ENCODE measurements around the gene GPNMB.

DNA sequence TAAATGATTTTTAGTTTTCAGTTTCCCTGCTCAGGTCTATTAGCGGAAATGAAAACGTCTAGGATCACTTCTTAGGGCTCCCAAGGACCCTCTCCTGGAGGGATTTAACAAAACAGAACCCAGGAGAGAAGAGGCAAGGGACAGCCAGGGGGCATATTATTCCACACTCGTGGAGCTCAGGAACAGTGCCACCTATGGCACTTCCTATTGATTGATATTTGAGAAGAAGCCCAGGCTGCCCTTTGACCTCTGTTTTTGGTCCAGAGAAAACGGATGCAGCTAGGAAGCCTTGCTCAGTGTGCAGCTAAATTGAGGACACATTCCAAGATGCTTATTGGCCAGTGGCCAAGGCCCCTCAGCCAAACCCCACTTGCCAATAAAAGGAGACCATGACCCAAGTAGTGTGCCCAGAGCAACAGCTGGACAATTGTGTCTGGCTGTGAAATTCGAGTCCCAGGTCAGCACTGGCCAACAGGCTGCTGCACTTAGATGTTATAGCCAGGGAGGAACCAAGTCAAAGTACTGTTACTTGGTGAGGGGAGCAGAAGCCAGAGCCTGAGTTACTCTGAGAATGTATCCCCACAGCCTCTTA is 24.0 kb upstream of the GPNMB start:
- no peak for TF ChIP-seq STAT1 (conservative IDR thresholded peaks at IDR 0.05)
- TF ChIP-seq EP300 (IDR thresholded peaks at IDR 0.05; ENCODE audit: borderline replicate concordance in 1 of 2, control insufficient read depth in 1 of 2, low read depth in 2 of 2, low read length in 2 of 2) = no peak
- TF ChIP-seq, protein P1, sequence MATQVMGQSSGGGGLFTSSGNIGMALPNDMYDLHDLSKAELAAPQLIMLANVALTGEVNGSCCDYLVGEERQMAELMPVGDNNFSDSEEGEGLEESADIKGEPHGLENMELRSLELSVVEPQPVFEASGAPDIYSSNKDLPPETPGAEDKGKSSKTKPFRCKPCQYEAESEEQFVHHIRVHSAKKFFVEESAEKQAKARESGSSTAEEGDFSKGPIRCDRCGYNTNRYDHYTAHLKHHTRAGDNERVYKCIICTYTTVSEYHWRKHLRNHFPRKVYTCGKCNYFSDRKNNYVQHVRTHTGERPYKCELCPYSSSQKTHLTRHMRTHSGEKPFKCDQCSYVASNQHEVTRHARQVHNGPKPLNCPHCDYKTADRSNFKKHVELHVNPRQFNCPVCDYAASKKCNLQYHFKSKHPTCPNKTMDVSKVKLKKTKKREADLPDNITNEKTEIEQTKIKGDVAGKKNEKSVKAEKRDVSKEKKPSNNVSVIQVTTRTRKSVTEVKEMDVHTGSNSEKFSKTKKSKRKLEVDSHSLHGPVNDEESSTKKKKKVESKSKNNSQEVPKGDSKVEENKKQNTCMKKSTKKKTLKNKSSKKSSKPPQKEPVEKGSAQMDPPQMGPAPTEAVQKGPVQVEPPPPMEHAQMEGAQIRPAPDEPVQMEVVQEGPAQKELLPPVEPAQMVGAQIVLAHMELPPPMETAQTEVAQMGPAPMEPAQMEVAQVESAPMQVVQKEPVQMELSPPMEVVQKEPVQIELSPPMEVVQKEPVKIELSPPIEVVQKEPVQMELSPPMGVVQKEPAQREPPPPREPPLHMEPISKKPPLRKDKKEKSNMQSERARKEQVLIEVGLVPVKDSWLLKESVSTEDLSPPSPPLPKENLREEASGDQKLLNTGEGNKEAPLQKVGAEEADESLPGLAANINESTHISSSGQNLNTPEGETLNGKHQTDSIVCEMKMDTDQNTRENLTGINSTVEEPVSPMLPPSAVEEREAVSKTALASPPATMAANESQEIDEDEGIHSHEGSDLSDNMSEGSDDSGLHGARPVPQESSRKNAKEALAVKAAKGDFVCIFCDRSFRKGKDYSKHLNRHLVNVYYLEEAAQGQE (IDR thresholded peaks at IDR 0.05; ENCODE audit: low read depth, low read length) = no peak
- TF ChIP-seq SP1 (IDR thresholded peaks at IDR 0.05; ENCODE audit: low read depth, low read length) = no peak

All from GM12878 (cell line).